Panc1 (cell line): ENCODE results near the gene NEURL1B.

Experiments used
- CTCF ChIP-seq: fragments of 450-650 bp; IDR thresholded peaks from 2 replicates; pipeline ENCODE4 v1.5.1; 2017; ENCODE audit warnings: mild to moderate bottlenecking
- SIN3A ChIP-seq: IDR thresholded peaks from 2 replicates; pipeline ENCODE4 v1.6.1; 2012; ENCODE audit warnings: low read depth, mild to moderate bottlenecking, low read length, moderate library complexity, borderline replicate concordance; ENCODE audit not compliant: insufficient read depth

GRCh38 chr5:172686539-172687390, 45.7 kb downstream of the NEURL1B start:
- TF ChIP-seq CTCF (no peak), SIN3A (no peak)
